A549 (cell line): ENCODE data around the gene NCOA1.

Source experiments
- BHLHE40 ChIP-seq: IDR thresholded peaks from 2 replicates; pipeline ENCODE4 v1.6.1; 2012; ENCODE audit warnings: low read depth, low read length, inconsistent platforms
- CEBPB ChIP-seq, 2 experiments: fragments of >200 bp in 1 of 2; sonication (Bioruptor Twin) in 1 of 2; formaldehyde crosslinking in 1 of 2; IDR thresholded peaks; 2 replicates each; pipeline ENCODE4 v1.6.1; 2012 to 2016
- EP300 ChIP-seq, 2 experiments: fragments of >200 bp; sonication (Bioruptor Twin); formaldehyde crosslinking; IDR thresholded peaks; 2 replicates in 1 of 2; 3 replicates in 1 of 2; pipeline ENCODE4 v1.6.1; 2016 to 2017
- JUN ChIP-seq, 2 experiments: fragments of >200 bp; sonication (Bioruptor Twin); formaldehyde crosslinking; IDR thresholded peaks; 2 replicates in 1 of 2; 3 replicates in 1 of 2; pipeline ENCODE4 v1.6.1; 2016 to 2017
- POLR2A ChIP-seq: IDR thresholded peaks from 2 replicates; pipeline ENCODE4 v1.6.1; 2012; ENCODE audit warnings: mild to moderate bottlenecking, low read length
- TF ChIP-seq, protein P1 (sequence below): fragments of >200 bp; sonication (Bioruptor Twin); formaldehyde crosslinking; IDR thresholded peaks from 3 replicates; pipeline ENCODE4 v1.5.1; 2016
- TF ChIP-seq, protein P2 (sequence below): IDR thresholded peaks from 2 replicates; pipeline ENCODE4 v1.6.1; 2012
- TF ChIP-seq, protein P3 (sequence below): IDR thresholded peaks from 2 replicates; pipeline ENCODE4 v1.6.1; 2012

DNA sequence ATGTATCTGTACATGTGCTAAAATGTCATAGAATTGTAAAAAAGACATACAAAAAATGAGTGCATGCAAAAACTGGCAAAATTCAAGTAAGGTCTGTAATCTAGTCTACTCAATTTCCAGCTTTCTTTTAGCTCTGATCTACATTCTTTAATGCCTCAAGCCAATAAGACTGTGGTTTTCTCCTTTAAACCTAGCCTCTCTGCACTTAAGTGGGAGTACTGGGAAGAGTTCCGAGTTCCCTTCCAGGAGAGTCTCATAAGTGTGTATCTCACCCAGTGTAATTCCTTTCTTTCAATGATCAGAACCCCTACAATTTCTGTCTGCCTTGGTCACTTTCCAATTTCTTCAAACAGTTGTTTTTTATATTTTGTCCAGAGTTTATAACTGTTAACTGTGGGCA, 152.0 kb downstream of the NCOA1 start:
- no peak for TF ChIP-seq POLR2A
- no peak for TF ChIP-seq JUN (IDR thresholded peaks at IDR 0.05)
- TF ChIP-seq CEBPB (IDR thresholded peaks at IDR 0.05): no peak
- TF ChIP-seq, protein P1, sequence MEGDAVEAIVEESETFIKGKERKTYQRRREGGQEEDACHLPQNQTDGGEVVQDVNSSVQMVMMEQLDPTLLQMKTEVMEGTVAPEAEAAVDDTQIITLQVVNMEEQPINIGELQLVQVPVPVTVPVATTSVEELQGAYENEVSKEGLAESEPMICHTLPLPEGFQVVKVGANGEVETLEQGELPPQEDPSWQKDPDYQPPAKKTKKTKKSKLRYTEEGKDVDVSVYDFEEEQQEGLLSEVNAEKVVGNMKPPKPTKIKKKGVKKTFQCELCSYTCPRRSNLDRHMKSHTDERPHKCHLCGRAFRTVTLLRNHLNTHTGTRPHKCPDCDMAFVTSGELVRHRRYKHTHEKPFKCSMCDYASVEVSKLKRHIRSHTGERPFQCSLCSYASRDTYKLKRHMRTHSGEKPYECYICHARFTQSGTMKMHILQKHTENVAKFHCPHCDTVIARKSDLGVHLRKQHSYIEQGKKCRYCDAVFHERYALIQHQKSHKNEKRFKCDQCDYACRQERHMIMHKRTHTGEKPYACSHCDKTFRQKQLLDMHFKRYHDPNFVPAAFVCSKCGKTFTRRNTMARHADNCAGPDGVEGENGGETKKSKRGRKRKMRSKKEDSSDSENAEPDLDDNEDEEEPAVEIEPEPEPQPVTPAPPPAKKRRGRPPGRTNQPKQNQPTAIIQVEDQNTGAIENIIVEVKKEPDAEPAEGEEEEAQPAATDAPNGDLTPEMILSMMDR: no peak
- TF ChIP-seq BHLHE40: no peak
- TF ChIP-seq EP300 (IDR thresholded peaks at IDR 0.05): no peak
- TF ChIP-seq, protein P2, sequence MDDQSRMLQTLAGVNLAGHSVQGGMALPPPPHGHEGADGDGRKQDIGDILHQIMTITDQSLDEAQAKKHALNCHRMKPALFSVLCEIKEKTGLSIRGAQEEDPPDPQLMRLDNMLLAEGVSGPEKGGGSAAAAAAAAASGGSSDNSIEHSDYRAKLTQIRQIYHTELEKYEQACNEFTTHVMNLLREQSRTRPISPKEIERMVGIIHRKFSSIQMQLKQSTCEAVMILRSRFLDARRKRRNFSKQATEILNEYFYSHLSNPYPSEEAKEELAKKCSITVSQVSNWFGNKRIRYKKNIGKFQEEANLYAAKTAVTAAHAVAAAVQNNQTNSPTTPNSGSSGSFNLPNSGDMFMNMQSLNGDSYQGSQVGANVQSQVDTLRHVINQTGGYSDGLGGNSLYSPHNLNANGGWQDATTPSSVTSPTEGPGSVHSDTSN: no peak
- TF ChIP-seq, protein P3, sequence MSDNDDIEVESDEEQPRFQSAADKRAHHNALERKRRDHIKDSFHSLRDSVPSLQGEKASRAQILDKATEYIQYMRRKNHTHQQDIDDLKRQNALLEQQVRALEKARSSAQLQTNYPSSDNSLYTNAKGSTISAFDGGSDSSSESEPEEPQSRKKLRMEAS: no peak
